Heart left ventricle (tissue), 13 donors: ENCODE data around the gene IL20RB.

Source experiments
- CTCF ChIP-seq, 12 donors: fragments of 200-600 bp; sonication (generic) in 4 of 12; IDR thresholded peaks; one replicate each; pipeline versions ENCODE4 v1.5.0 to v1.8.0; 2018 to 2022; ENCODE audit warnings: antibody characterized with exemption in 12 of 12, mild to moderate bottlenecking in 5 of 12
- POLR2A ChIP-seq, 2 donors: fragments of 450-650 bp; IDR thresholded peaks; one replicate each; pipeline ENCODE4 v1.6.1; 2017; ENCODE audit warnings: antibody characterized with exemption in 2 of 2, mild to moderate bottlenecking in 2 of 2, moderate library complexity in 2 of 2
- donor health status: ischemic (EF 13 %, LVEDD 7.1; RV severe dilation, severe dysfunction).
- donor health status: DM: no; HTN: yes; CAD: no.
- donor health status: DM: no; HTN: no; CAD: no.
- donor health status: ischemic (EF 25% LVEDD 6.9; RV normal size, moderate dysfunction).
- donor health status: ischemic (EF 25% LVEDD 5.7; RV mildly dilated, moderate dysfunction).
- donor health status: ischemic (EF 35%, LVEDD 5.7; RV mildly dilated, moderate dysfunction).
- donor health status: nonischemic (EF 11% LVEDD 7.7; RV severe dilation, severe dysfunction).
- donor health status: DM: yes; HTN: yes; CAD: no.
- donor health status: PGD.
- donor health status: ischemic (EF 29% LVEDD 5.4; RV normal size, mild dysfunction).
- donor health status: nonischemic (EF 23%, LVEDD 6.1; RV moderate dilation, normal function).

GRCh38 chr3:137052298-137052697 lies 94.5 kb downstream of the IL20RB start:
- no peak for TF ChIP-seq CTCF (IDR thresholded peaks at IDR 0.05)
- TF ChIP-seq POLR2A (IDR thresholded peaks at IDR 0.05) = no peak
